ENCODE data around the gene GREB1. TPM values are rescaled to one million over a fixed set of nuclear protein-coding genes. Genes with fewer than 3 reads are reported as not detected.

Gene GREB1
- total RNA-seq, result 0.42 and 0.69 TPM in 2 replicates

DNA sequence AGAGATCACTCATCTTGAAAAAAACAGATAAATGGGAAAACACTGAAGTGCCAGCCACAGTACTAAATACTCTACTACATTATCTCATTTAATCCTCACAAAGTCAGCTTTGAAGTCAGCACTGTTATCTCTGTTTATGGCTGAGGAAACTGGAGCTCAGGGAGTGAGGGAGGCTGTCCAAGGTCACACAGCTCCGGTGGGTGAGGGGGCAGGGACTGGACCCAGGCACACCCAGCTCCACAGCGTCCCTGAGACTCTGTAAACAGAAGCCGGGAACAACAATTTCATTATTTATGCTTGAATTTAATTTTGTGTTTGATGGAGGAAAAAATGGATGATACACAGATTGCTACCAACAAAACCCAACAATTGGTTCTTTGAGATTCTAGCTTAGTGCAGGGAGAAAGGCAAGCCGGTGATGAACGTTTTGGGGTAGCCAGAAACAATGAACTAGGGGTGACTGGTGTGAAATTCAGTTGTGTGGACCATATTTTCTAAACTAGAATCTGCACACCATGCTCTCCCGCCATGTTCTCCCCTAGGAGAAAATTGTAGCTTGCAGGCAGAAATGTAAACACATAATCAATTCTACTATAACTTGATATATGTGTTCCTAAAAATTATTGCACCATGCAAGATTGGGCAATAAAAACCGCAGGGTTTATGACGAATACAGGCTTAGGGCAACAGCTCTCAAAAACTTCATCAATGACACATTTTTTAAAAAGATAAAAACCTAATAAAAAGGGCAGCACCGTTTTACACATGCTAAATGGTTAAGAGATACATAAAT lies at the start of gene GREB1:
Gene GREB1, plus strand, starts transcription at position 768 of the 793 bp plus-strand sequence. CDS start 22,570 bp downstream, outside the sequence.
- Mint-ChIP-seq H3K27ac (no peak within 1 kb of the TSS), H3K9me3 (no peaks in the 10 kb centered on the region), H3K36me3 (ENCODE audit: low read depth) (no peaks in the 10 kb centered on the region), H3K27me3 (peaks cover 21% of the 10 kb centered on the region), H3K4me1 (no peaks in the 10 kb centered on the region), H3K4me3 (no peak within 1 kb of the TSS)
- ChIA-PET CTCF (no interaction called here), POLR2A (no interaction called here)
- TF ChIP-seq, protein P1, sequence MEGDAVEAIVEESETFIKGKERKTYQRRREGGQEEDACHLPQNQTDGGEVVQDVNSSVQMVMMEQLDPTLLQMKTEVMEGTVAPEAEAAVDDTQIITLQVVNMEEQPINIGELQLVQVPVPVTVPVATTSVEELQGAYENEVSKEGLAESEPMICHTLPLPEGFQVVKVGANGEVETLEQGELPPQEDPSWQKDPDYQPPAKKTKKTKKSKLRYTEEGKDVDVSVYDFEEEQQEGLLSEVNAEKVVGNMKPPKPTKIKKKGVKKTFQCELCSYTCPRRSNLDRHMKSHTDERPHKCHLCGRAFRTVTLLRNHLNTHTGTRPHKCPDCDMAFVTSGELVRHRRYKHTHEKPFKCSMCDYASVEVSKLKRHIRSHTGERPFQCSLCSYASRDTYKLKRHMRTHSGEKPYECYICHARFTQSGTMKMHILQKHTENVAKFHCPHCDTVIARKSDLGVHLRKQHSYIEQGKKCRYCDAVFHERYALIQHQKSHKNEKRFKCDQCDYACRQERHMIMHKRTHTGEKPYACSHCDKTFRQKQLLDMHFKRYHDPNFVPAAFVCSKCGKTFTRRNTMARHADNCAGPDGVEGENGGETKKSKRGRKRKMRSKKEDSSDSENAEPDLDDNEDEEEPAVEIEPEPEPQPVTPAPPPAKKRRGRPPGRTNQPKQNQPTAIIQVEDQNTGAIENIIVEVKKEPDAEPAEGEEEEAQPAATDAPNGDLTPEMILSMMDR (IDR thresholded peaks at IDR 0.05), result no peak
- DNase-seq, result no peak
- intact Hi-C loops (cut with micrococcal nuclease), result no loop called here
- ATAC-seq (ENCODE audit: low read depth), result no peak

GRCh38 chr2:11488809-11489208 lies 45.0 kb upstream of the GREB1 start:
- TF ChIP-seq, protein P1 (IDR thresholded peaks at IDR 0.05), result no peak
- Mint-ChIP-seq H3K27me3 (peaks cover 29% of the 10 kb centered on the region), H3K36me3 (ENCODE audit: low read depth) (no peaks in the 10 kb centered on the region), H3K4me3 (no peak overlapping the region), H3K9me3 (peaks cover 3% of the 10 kb centered on the region), H3K4me1 (no peaks in the 10 kb centered on the region), H3K27ac (no peak overlapping the region)
- intact Hi-C loops (cut with micrococcal nuclease), result no loop called here
- POLR2A ChIA-PET, result no interaction called here
- DNase-seq (no peak), ATAC-seq (ENCODE audit: low read depth) (no peak)
- CTCF ChIA-PET, result no interaction called here

GRCh38 chr2:11490194-11490593 lies 43.7 kb upstream of the GREB1 start:
- POLR2A ChIA-PET, result no interaction called here

GRCh38 chr2:11491348-11491933 lies 42.4 kb upstream of the GREB1 start:
- Mint-ChIP-seq H3K4me1 (no peaks in the 10 kb centered on the region), H3K36me3 (ENCODE audit: low read depth) (no peaks in the 10 kb centered on the region), H3K9me3 (peaks cover 3% of the 10 kb centered on the region), H3K4me3 (no peak overlapping the region), H3K27me3 (peaks cover 17% of the 10 kb centered on the region), H3K27ac (no peak overlapping the region)
- ChIA-PET POLR2A (no interaction called here), CTCF (interaction anchor here (1.4 kb wide), 1 partner anchor 14 kb away, joined by 4 read pairs; no protein-coding TSS in a partner anchor)
- DNase-seq (no peak), ATAC-seq (ENCODE audit: low read depth) (no peak)
- TF ChIP-seq, protein P1 (IDR thresholded peaks at IDR 0.05), result no peak
- intact Hi-C loops (cut with micrococcal nuclease), result no loop called here

More at GRCh38 chr2:11490194-11490593, 43.7 kb upstream of the GREB1 start:
- intact Hi-C loops (cut with micrococcal nuclease), result no loop called here
- H3K36me3 Mint-ChIP-seq (ENCODE audit: low read depth), result no peaks in the 10 kb centered on the region
- no peak overlapping the region for H3K27ac Mint-ChIP-seq
- no peak overlapping the region for H3K4me3 Mint-ChIP-seq
- ATAC-seq (ENCODE audit: low read depth), result no peak
- H3K27me3 Mint-ChIP-seq, result peaks cover 24% of the 10 kb centered on the region
- H3K4me1 Mint-ChIP-seq, result no peaks in the 10 kb centered on the region
- TF ChIP-seq, protein P1 (IDR thresholded peaks at IDR 0.05), result no peak
- peaks cover 3% of the 10 kb centered on the region for H3K9me3 Mint-ChIP-seq
- CTCF ChIA-PET, result no interaction called here
- DNase-seq, result no peak

DNA sequence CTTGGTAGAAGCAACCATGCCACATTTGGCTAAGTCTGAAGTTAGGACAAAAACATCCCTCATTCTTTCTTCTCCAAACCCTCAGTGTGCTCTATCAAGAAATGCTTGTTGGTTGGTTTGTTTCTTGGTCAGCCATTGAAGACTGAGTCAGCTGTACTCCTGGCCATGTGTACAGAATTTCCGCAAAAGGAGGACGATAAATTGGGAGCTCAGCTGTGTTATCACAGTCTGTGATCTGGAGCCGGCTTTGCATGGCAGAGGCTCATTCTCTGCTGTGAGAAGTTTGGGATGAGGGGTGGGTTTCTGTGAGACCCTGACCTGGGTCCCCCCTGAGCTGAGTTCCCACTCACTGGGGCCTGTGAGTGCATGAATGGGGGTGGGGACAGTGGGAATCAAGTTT lies 41.6 kb upstream of the GREB1 start:
- TF ChIP-seq, protein P1 (IDR thresholded peaks at IDR 0.05), result no peak
- DNase-seq (no peak), ATAC-seq (ENCODE audit: low read depth) (no peak)
- Mint-ChIP-seq H3K4me1 (no peaks in the 10 kb centered on the region), H3K27ac (no peak overlapping the region), H3K9me3 (peaks cover 3% of the 10 kb centered on the region), H3K27me3 (peaks cover 17% of the 10 kb centered on the region), H3K36me3 (ENCODE audit: low read depth) (no peaks in the 10 kb centered on the region), H3K4me3 (no peak overlapping the region)
- POLR2A ChIA-PET, result no interaction called here
- CTCF ChIA-PET, result interaction anchor here (1.4 kb wide), 1 partner anchor 15 kb away, joined by 4 read pairs; no protein-coding TSS in a partner anchor
- intact Hi-C loops (cut with micrococcal nuclease), result no loop called here
